ENCODE measurements around the gene TBX2.

TBX2 gene

GRCh38 chr17:61366715-61367413 is 32.8 kb upstream of the TBX2 start:
- intact Hi-C loops (cut with DNase I; ENCODE audit: low total_unique reads), result no loop called here
- H3K4me1 ChIP-seq, result peaks cover 0 to under 1% (median 0%) of the 10 kb centered on the region in 4 donors
- H3K4me3 ChIP-seq, result no peak overlapping the region
- H3K27me3 ChIP-seq, result no peaks in the 10 kb centered on the region
- DNase-seq, result no peak
- peaks cover 0 to 17% (median 4%) of the 10 kb centered on the region in 3 donors for H3K36me3 ChIP-seq
- no peak for TF ChIP-seq CTCF (IDR thresholded peaks at IDR 0.05)
- no peak overlapping the region for H3K27ac ChIP-seq
- no peaks in the 10 kb centered on the region for H3K9me3 ChIP-seq

- intact Hi-C loops (cut with DNase I; ENCODE audit: low total_unique reads), result no loop called here
- H3K36me3 ChIP-seq, result peaks cover 0 to 17% (median 4%) of the 10 kb centered on the region in 3 donors
- H3K4me3 ChIP-seq, result no peak overlapping the region
- no peaks in the 10 kb centered on the region for H3K4me1 ChIP-seq
- H3K27ac ChIP-seq, result no peak overlapping the region
- H3K27me3 ChIP-seq, result no peaks in the 10 kb centered on the region
- DNase-seq, result no peak
- H3K9me3 ChIP-seq, result no peaks in the 10 kb centered on the region
- no peak for TF ChIP-seq CTCF (IDR thresholded peaks at IDR 0.05)
Measured at GRCh38 chr17:61368049-61368831, 31.4 kb upstream of the TBX2 start.

- H3K4me3 ChIP-seq, result no peak overlapping the region
- no peak overlapping the region for H3K27ac ChIP-seq
- peaks cover 0 to 17% (median 4%) of the 10 kb centered on the region in 3 donors for H3K36me3 ChIP-seq
- intact Hi-C loops (cut with DNase I; ENCODE audit: low total_unique reads), result no loop called here
- H3K9me3 ChIP-seq, result no peaks in the 10 kb centered on the region
- H3K4me1 ChIP-seq, result no peaks in the 10 kb centered on the region
- no peaks in the 10 kb centered on the region for H3K27me3 ChIP-seq
- no peak for DNase-seq
- TF ChIP-seq CTCF (IDR thresholded peaks at IDR 0.05), result no peak
Measured at GRCh38 chr17:61368832-61369450, 30.7 kb upstream of the TBX2 start.

- Histone ChIP-seq H3K4me3 (no peak overlapping the region), H3K4me1 (no peaks in the 10 kb centered on the region), H3K27me3 (no peaks in the 10 kb centered on the region), H3K36me3 (peaks cover 0 to 17% (median 4%) of the 10 kb centered on the region in 3 donors), H3K9me3 (no peaks in the 10 kb centered on the region), H3K27ac (no peak overlapping the region)
- intact Hi-C loops (cut with DNase I; ENCODE audit: low total_unique reads), result no loop called here
- no peak for DNase-seq
- no peak for TF ChIP-seq CTCF (IDR thresholded peaks at IDR 0.05)
Measured at GRCh38 chr17:61369751-61370150, 29.9 kb upstream of the TBX2 start.

GRCh38 chr17:61371179-61371578 is 28.5 kb upstream of the TBX2 start:
- no peaks in the 10 kb centered on the region for H3K27me3 ChIP-seq
- no peak for TF ChIP-seq CTCF (IDR thresholded peaks at IDR 0.05)
- no peaks in the 10 kb centered on the region for H3K9me3 ChIP-seq
- no peaks in the 10 kb centered on the region for H3K4me1 ChIP-seq
- no peak overlapping the region for H3K27ac ChIP-seq
- DNase-seq, result no peak
- H3K36me3 ChIP-seq, result peaks cover 0 to 17% (median 4%) of the 10 kb centered on the region in 3 donors
- intact Hi-C loops (cut with DNase I; ENCODE audit: low total_unique reads), result no loop called here
- H3K4me3 ChIP-seq, result no peak overlapping the region
